ENCODE measurements around the gene CIROP.

DNA sequence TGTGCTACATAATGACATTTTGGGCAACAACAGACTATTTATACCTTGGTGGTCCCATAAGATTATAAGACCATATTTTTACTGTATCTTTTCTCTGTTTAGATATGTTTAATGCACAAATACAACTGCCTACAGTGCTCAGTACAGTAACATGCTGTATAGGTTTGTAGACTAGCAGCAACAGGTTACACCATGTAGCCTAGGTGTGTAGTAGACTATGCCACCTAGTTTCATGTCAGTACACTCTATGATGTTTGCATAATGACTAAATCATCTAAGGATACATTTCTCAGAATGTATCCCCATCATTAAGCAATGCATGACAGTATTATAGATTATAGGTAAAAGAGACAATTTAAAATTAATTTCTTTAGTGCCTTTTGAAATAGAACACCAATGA lies 45.0 kb upstream of the CIROP start:
- TF ChIP-seq EZH2phosphoT487 (conservative IDR thresholded peaks at IDR 0.05; ENCODE audit: low read length) = no peak
- TF ChIP-seq, protein P1, sequence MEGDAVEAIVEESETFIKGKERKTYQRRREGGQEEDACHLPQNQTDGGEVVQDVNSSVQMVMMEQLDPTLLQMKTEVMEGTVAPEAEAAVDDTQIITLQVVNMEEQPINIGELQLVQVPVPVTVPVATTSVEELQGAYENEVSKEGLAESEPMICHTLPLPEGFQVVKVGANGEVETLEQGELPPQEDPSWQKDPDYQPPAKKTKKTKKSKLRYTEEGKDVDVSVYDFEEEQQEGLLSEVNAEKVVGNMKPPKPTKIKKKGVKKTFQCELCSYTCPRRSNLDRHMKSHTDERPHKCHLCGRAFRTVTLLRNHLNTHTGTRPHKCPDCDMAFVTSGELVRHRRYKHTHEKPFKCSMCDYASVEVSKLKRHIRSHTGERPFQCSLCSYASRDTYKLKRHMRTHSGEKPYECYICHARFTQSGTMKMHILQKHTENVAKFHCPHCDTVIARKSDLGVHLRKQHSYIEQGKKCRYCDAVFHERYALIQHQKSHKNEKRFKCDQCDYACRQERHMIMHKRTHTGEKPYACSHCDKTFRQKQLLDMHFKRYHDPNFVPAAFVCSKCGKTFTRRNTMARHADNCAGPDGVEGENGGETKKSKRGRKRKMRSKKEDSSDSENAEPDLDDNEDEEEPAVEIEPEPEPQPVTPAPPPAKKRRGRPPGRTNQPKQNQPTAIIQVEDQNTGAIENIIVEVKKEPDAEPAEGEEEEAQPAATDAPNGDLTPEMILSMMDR (IDR thresholded peaks at IDR 0.05; ENCODE audit: insufficient read depth, low read length, poor library complexity, severe bottlenecking) = no peak

Data from SU-DHL-6 (cell line).